Measurements from ENCODE around the gene IGSF3.
"Not testable (repeated sequence)": the region's sequence is repeated elsewhere in the genome, so short reads cannot be mapped to it uniquely, and the experiment has no call there.

DNA sequence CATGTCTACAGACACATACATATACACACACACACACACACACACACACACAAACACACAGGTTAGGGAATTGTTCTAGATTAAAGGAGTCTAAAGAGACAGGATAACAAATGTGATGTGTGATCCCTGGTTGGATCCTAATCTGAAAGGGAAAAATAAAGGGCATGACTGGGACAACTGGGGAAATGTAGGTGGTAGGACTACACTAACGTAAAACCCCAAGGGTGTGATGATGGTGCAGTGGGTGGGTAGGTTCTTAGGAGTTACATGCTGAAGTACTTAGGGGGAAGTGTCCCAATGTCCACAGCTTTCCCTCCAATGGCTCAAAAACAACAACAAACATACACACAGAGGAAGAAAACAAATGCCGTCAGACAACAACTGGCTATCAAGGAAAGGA is 68.2 kb downstream of the IGSF3 start:
- TF ChIP-seq, protein P1, sequence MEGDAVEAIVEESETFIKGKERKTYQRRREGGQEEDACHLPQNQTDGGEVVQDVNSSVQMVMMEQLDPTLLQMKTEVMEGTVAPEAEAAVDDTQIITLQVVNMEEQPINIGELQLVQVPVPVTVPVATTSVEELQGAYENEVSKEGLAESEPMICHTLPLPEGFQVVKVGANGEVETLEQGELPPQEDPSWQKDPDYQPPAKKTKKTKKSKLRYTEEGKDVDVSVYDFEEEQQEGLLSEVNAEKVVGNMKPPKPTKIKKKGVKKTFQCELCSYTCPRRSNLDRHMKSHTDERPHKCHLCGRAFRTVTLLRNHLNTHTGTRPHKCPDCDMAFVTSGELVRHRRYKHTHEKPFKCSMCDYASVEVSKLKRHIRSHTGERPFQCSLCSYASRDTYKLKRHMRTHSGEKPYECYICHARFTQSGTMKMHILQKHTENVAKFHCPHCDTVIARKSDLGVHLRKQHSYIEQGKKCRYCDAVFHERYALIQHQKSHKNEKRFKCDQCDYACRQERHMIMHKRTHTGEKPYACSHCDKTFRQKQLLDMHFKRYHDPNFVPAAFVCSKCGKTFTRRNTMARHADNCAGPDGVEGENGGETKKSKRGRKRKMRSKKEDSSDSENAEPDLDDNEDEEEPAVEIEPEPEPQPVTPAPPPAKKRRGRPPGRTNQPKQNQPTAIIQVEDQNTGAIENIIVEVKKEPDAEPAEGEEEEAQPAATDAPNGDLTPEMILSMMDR (IDR thresholded peaks at IDR 0.05) = not testable (repeated sequence)
- TF ChIP-seq POLR2A (IDR thresholded peaks at IDR 0.05) = not testable (repeated sequence)

All from Peyer's patch (tissue), 4 donors.